GM12875 (cell line): ENCODE measurements around the gene SPSB3.

Experiments used
- H3K4me3 ChIP-seq: one replicate; pipeline ENCODE4 v1.5.1; 2011; ENCODE audit warnings: low read depth, low read length, control low read depth
- CTCF ChIP-seq: IDR thresholded peaks from 2 replicates; pipeline ENCODE4 v1.5.1; 2011; ENCODE audit warnings: low read depth, mild to moderate bottlenecking, control low read depth, inconsistent platforms, low read length, moderate library complexity, borderline replicate concordance; ENCODE audit not compliant: insufficient read depth

The SPSB3 gene

GRCh38 chr16:1760911-1761310 is 21.5 kb downstream of the SPSB3 start:
- TF ChIP-seq CTCF, result no peak
- H3K4me3 ChIP-seq, result no peak overlapping the region

- no peak for TF ChIP-seq CTCF
- no peak overlapping the region for H3K4me3 ChIP-seq
Observed at GRCh38 chr16:1759511-1759910, 22.9 kb downstream of the SPSB3 start.

- no peak for TF ChIP-seq CTCF
- H3K4me3 ChIP-seq, result no peak overlapping the region
Observed at GRCh38 chr16:1758923-1759322, 23.4 kb downstream of the SPSB3 start.

- H3K4me3 ChIP-seq, result no peak overlapping the region
- no peak for TF ChIP-seq CTCF
Observed at GRCh38 chr16:1757714-1758461, 24.5 kb downstream of the SPSB3 start.

- H3K4me3 ChIP-seq, result no peak overlapping the region
- TF ChIP-seq CTCF, result no peak
Observed at GRCh38 chr16:1754204-1754603, 28.2 kb downstream of the SPSB3 start.

GRCh38 chr16:1752853-1753252 is 29.5 kb downstream of the SPSB3 start:
- H3K4me3 ChIP-seq, result no peak overlapping the region
- TF ChIP-seq CTCF, result no peak

GRCh38 chr16:1751946-1752345 is 30.4 kb downstream of the SPSB3 start:
- no peak overlapping the region for H3K4me3 ChIP-seq
- TF ChIP-seq CTCF, result no peak
